ENCODE measurements around the gene SLC2A2.

The SLC2A2 gene

GRCh38 chr3:170980399-170980798, 46.1 kb downstream of the SLC2A2 start:
- no peak for TF ChIP-seq CTCF (IDR thresholded peaks at IDR 0.05)

- no peak for TF ChIP-seq CTCF (IDR thresholded peaks at IDR 0.05)
Measured at GRCh38 chr3:170977949-170978745, 48.4 kb downstream of the SLC2A2 start.

- no peak for TF ChIP-seq CTCF (IDR thresholded peaks at IDR 0.05)
Measured at GRCh38 chr3:170976190-170976519, 50.4 kb downstream of the SLC2A2 start.

GRCh38 chr3:170975283-170976189, 51.0 kb downstream of the SLC2A2 start:
- TF ChIP-seq CTCF (IDR thresholded peaks at IDR 0.05) = no peak

GRCh38 chr3:170974872-170975271, 51.6 kb downstream of the SLC2A2 start:
- no peak for TF ChIP-seq CTCF (IDR thresholded peaks at IDR 0.05)

GRCh38 chr3:170967126-170967525, 59.4 kb downstream of the SLC2A2 start:
- no peak for TF ChIP-seq CTCF (IDR thresholded peaks at IDR 0.05)

- TF ChIP-seq CTCF (IDR thresholded peaks at IDR 0.05) = no peak
Measured at GRCh38 chr3:170966495-170966894, 60.0 kb downstream of the SLC2A2 start.
